ENCODE results near the gene EPX. TPM values are rescaled to one million over a fixed set of nuclear protein-coding genes. Genes with fewer than 3 reads are reported as not detected.

EPX gene
- total RNA-seq, 1 experiment from 2014 or later, result not detected

DNA sequence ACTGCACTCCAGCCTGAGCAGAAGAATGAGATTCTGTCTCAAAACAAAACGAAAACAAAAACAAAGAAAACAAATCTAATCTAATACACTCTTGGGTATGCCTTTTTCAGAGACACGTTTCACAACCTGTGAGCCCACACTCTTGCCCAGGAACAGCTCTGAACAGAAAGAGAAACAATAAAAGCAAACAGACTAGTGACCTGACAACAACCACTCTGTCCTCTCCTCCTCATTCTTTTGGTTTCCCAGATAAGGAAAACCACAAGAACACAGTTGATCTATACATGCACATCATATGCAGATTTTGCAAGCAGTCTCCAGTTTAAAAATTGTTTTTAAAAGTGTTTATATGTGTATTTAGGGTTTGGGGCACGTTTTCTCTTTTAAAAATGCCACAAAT lies 25.2 kb downstream of the EPX start (continued):
- TF ChIP-seq, protein P1, sequence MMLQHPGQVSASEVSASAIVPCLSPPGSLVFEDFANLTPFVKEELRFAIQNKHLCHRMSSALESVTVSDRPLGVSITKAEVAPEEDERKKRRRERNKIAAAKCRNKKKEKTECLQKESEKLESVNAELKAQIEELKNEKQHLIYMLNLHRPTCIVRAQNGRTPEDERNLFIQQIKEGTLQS (IDR thresholded peaks at IDR 0.05), result no peak

DNA sequence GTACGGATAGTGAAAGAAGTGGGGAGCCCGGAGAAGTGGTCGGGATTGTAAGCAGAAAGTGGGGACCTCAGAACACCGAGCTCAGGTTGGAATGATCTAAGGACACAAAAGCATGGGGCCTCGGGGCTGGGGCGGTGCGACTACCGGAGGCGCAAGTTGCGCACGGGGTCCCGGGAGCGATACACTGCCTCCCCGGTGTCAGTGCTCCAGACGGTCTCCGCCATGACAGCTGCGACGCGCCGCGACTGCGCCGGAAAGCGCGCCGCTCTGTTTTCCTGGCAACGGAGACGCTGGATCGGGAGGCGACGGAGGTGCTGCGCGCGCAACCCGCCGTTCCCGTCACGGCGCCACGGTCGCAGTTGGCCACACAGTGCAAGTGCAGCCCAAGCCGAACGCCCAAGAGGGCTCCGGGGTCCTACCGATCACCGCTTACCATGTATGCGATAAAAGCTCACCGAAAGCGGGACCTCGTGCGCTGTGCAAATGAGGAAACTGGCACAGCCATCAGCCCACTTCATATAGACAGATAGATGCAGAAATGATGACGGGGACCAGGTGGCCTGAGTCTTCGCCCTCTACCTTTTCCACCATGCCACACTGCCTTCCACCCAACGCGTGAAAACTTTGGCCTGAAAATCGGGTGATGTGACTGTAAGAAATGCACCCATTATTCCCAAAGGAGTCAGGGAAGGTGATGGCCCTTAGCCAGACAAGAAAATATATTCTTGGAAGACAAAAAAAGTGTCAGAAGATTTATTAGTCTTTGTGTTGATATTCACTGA lies 26.7 kb downstream of the EPX start, which contains the start of gene MKS1:
MKS1 (minus strand) TSS at position 249 of the 782 bp plus-strand sequence; CDS start at position 224, 25 bp downstream.
- H3K4me3 ChIP-seq (replicated peaks in 1 of 2; ENCODE audit: low read depth in 1 of 2, low read length in 2 of 2), result peak within 1 kb of the TSS; percentile 66 to 87
- peak within 1 kb of the TSS; percentile 73 for H3K9ac ChIP-seq (ENCODE audit: low read length)
- no peaks in the 10 kb centered on the region for H3K9me3 ChIP-seq (ENCODE audit: control insufficient read depth in 1 of 2, insufficient read depth in 1 of 2, low read depth in 1 of 2, low read length in 2 of 2)
- peak within 1 kb of the TSS; percentile 99 for H2AFZ ChIP-seq (ENCODE audit: low read depth, low read length, poor library complexity, severe bottlenecking)
- no peaks in the 10 kb centered on the region for H3K36me3 ChIP-seq (ENCODE audit: control insufficient read depth in 1 of 2, insufficient read depth in 2 of 2, low read length in 2 of 2)
- peak within 1 kb of the TSS; percentile 76 for H3K4me2 ChIP-seq (ENCODE audit: low read length)
- no peaks in the 10 kb centered on the region for H3K79me2 ChIP-seq (ENCODE audit: insufficient read depth, low read length)
- ChIA-PET CTCF (interaction anchor here (0.6 to 5.1 kb wide), 3 partner anchors 10 to 30 kb away, joined by 3 to 36 read pairs (median 3); no protein-coding TSS in a partner anchor), RAD21 (ENCODE audit: low non-redundant PET in 1 of 2, low total read pairs in 2 of 2, uncharacterized antibody in 2 of 2, unreplicated experiment in 2 of 2) (no interaction called here), POLR2A (interaction anchor here (1.0 to 1.6 kb wide), 3 partner anchors 17 to 412 kb away, joined by 3 to 4 read pairs (median 4); no protein-coding TSS in a partner anchor)
- H4K20me1 ChIP-seq (ENCODE audit: insufficient read depth), result no peaks in the 10 kb centered on the region
- BruUV-seq (replicated peaks), result TSS peak; percentile 56
- DNase-seq (ENCODE audit: low read depth, low spot score) (peak; percentile 87), ATAC-seq (peak; percentile 98)
- peak within 1 kb of the TSS; percentile 30 for H3K27ac ChIP-seq (ENCODE audit: low read depth, low read length)
- intact Hi-C loops (cut with micrococcal nuclease), result no loop called here
- H3K4me1 ChIP-seq (ENCODE audit: control insufficient read depth in 1 of 2, insufficient read depth in 2 of 2, low read length in 2 of 2), result peaks cover 8 to 20% of the 10 kb centered on the region in 2 experiments; a peak in 3 of 4 replicates
- H3K27me3 ChIP-seq (ENCODE audit: insufficient read depth, low read length), result no peaks in the 10 kb centered on the region
- H3K9me2 ChIP-seq (ENCODE audit: insufficient read depth), result peaks cover 2% of the 10 kb centered on the region; the same call in 1 of the 2 replicates
- TF ChIP-seq ZNF274 (IDR thresholded peaks at IDR 0.05; ENCODE audit: low read depth, low read length) (no peak), RAD21 (IDR thresholded peaks at IDR 0.05; ENCODE audit: low read depth) (no peak), ELF1 (IDR thresholded peaks at IDR 0.05; ENCODE audit: borderline replicate concordance, low read depth) (no peak), POLR2A (IDR thresholded peaks at IDR 0.05; ENCODE audit: borderline replicate concordance, extremely low read depth, insufficient read depth, insufficient read length) (peak; percentile 89), CBX3 (IDR thresholded peaks at IDR 0.05; ENCODE audit: low read depth) (peak; percentile 77; the same call in 1 of the 2 replicates), SP1 (IDR thresholded peaks at IDR 0.05; ENCODE audit: low read depth) (peak; percentile 28), JUND (IDR thresholded peaks at IDR 0.05) (no peak), ZFX (IDR thresholded peaks at IDR 0.05) (peak; percentile 5; the same call in 1 of the 2 replicates), SRF (IDR thresholded peaks at IDR 0.05; ENCODE audit: low read depth) (peak; percentile 84), FOSL1 (IDR thresholded peaks at IDR 0.05; ENCODE audit: low read depth) (no peak; the same call in 1 of the 2 replicates), POLR2AphosphoS5 (IDR thresholded peaks at IDR 0.05; ENCODE audit: low read depth, low read length) (peak; percentile 97), EZH2phosphoT487 (IDR thresholded peaks at IDR 0.05; ENCODE audit: borderline replicate concordance) (no peak), CEBPB (IDR thresholded peaks at IDR 0.05; ENCODE audit: low read depth) (no peak), YY1 (IDR thresholded peaks at IDR 0.05; ENCODE audit: extremely low read depth, insufficient replicate concordance, low read depth, low read length) (peak; percentile 96)
- TF ChIP-seq, protein P2, sequence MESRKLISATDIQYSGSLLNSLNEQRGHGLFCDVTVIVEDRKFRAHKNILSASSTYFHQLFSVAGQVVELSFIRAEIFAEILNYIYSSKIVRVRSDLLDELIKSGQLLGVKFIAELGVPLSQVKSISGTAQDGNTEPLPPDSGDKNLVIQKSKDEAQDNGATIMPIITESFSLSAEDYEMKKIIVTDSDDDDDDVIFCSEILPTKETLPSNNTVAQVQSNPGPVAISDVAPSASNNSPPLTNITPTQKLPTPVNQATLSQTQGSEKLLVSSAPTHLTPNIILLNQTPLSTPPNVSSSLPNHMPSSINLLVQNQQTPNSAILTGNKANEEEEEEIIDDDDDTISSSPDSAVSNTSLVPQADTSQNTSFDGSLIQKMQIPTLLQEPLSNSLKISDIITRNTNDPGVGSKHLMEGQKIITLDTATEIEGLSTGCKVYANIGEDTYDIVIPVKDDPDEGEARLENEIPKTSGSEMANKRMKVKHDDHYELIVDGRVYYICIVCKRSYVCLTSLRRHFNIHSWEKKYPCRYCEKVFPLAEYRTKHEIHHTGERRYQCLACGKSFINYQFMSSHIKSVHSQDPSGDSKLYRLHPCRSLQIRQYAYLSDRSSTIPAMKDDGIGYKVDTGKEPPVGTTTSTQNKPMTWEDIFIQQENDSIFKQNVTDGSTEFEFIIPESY (IDR thresholded peaks at IDR 0.05; ENCODE audit: extremely low read depth, insufficient replicate concordance, low read length), result no peak
- TF ChIP-seq, protein P3, sequence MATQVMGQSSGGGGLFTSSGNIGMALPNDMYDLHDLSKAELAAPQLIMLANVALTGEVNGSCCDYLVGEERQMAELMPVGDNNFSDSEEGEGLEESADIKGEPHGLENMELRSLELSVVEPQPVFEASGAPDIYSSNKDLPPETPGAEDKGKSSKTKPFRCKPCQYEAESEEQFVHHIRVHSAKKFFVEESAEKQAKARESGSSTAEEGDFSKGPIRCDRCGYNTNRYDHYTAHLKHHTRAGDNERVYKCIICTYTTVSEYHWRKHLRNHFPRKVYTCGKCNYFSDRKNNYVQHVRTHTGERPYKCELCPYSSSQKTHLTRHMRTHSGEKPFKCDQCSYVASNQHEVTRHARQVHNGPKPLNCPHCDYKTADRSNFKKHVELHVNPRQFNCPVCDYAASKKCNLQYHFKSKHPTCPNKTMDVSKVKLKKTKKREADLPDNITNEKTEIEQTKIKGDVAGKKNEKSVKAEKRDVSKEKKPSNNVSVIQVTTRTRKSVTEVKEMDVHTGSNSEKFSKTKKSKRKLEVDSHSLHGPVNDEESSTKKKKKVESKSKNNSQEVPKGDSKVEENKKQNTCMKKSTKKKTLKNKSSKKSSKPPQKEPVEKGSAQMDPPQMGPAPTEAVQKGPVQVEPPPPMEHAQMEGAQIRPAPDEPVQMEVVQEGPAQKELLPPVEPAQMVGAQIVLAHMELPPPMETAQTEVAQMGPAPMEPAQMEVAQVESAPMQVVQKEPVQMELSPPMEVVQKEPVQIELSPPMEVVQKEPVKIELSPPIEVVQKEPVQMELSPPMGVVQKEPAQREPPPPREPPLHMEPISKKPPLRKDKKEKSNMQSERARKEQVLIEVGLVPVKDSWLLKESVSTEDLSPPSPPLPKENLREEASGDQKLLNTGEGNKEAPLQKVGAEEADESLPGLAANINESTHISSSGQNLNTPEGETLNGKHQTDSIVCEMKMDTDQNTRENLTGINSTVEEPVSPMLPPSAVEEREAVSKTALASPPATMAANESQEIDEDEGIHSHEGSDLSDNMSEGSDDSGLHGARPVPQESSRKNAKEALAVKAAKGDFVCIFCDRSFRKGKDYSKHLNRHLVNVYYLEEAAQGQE (IDR thresholded peaks at IDR 0.05; ENCODE audit: low read depth), result no peak
- TF ChIP-seq, protein P1 (IDR thresholded peaks at IDR 0.05), result no peak
- TF ChIP-seq, protein P4, sequence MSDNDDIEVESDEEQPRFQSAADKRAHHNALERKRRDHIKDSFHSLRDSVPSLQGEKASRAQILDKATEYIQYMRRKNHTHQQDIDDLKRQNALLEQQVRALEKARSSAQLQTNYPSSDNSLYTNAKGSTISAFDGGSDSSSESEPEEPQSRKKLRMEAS (IDR thresholded peaks at IDR 0.05), result peak; percentile 82
